ENCODE data around the gene PARN. TPM values are rescaled to one million over a fixed set of nuclear protein-coding genes. Genes with fewer than 3 reads are reported as not detected.
A peak's percentile ranks its signal among the peaks of the same experiment; 100 is the strongest.

PARN gene
- polyA plus RNA-seq, 3 donors, result 18.4 to 24.4 (median 19.1) TPM

GRCh38 chr16:14438256-14438655, 191.8 kb downstream of the PARN start:
- Histone ChIP-seq H3K4me2 (replicated peaks; ENCODE audit: extremely low read depth, low read length, poor library complexity, severe bottlenecking) (no peak overlapping the region), H3K9me3 (replicated peaks in 1 of 2; ENCODE audit: control insufficient read depth in 1 of 2, insufficient read depth in 1 of 2, low read length in 2 of 2) (no peaks in the 10 kb centered on the region), H3K4me1 (ENCODE audit: control insufficient read depth in 1 of 2, insufficient read depth in 2 of 2, low read length in 2 of 2) (no peaks in the 10 kb centered on the region), H3K79me2 (ENCODE audit: insufficient read depth, low read length) (no peaks in the 10 kb centered on the region), H3K36me3 (replicated peaks in 1 of 2; ENCODE audit: control insufficient read depth in 1 of 2, insufficient read depth in 2 of 2, low read length in 2 of 2) (peaks cover 5 to 15% of the 10 kb centered on the region in 2 donors), H3K27ac (ENCODE audit: low read depth in 1 of 2, low read length in 2 of 2) (no peak overlapping the region), H3K9ac (ENCODE audit: insufficient read depth, low read length, poor library complexity, severe bottlenecking) (no peak overlapping the region), H4K20me1 (ENCODE audit: insufficient read depth, low read length) (no peaks in the 10 kb centered on the region), H3K4me3 (replicated peaks in 1 of 3; ENCODE audit: low read depth in 2 of 3, low read length in 3 of 3) (no peak overlapping the region), H3K27me3 (ENCODE audit: control insufficient read depth in 2 of 2, insufficient read depth in 2 of 2, low read length in 2 of 2) (no peaks in the 10 kb centered on the region), H2AFZ (ENCODE audit: insufficient read depth, low read depth, low read length, poor library complexity, severe bottlenecking) (no peak overlapping the region)
- DNase-seq, result no peak
- no peak overlapping the region for H3K4me3 Mint-ChIP-seq
- WGBS (ENCODE audit: insufficient coverage), result no CpG with 5 or more reads among the region's 1 CpG
- H3K27ac Mint-ChIP-seq, result peak overlapping the region in 1 of 7 donors; percentile 49
- intact Hi-C loops (cut with micrococcal nuclease), result no loop called here
- H3K9me3 Mint-ChIP-seq, result peaks cover 0 to 3% (median 0%) of the 10 kb centered on the region in 7 donors
- TF ChIP-seq, protein P1, sequence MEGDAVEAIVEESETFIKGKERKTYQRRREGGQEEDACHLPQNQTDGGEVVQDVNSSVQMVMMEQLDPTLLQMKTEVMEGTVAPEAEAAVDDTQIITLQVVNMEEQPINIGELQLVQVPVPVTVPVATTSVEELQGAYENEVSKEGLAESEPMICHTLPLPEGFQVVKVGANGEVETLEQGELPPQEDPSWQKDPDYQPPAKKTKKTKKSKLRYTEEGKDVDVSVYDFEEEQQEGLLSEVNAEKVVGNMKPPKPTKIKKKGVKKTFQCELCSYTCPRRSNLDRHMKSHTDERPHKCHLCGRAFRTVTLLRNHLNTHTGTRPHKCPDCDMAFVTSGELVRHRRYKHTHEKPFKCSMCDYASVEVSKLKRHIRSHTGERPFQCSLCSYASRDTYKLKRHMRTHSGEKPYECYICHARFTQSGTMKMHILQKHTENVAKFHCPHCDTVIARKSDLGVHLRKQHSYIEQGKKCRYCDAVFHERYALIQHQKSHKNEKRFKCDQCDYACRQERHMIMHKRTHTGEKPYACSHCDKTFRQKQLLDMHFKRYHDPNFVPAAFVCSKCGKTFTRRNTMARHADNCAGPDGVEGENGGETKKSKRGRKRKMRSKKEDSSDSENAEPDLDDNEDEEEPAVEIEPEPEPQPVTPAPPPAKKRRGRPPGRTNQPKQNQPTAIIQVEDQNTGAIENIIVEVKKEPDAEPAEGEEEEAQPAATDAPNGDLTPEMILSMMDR (IDR thresholded peaks at IDR 0.05), result no peak
- H3K4me1 Mint-ChIP-seq, result no peaks in the 10 kb centered on the region
- peaks cover 33 to 37% of the 10 kb centered on the region in 2 donors for H3K36me3 Mint-ChIP-seq
- no peaks in the 10 kb centered on the region for H3K27me3 Mint-ChIP-seq (ENCODE audit: low read depth in 3 of 3)

GRCh38 chr16:14437426-14437825, 192.6 kb downstream of the PARN start:
- peak overlapping the region in 1 of 7 donors; percentile 69 for H3K27ac Mint-ChIP-seq
- peaks cover 5 to 15% of the 10 kb centered on the region in 2 donors for H3K36me3 ChIP-seq (replicated peaks in 1 of 2; ENCODE audit: control insufficient read depth in 1 of 2, insufficient read depth in 2 of 2, low read length in 2 of 2)
- H4K20me1 ChIP-seq (ENCODE audit: insufficient read depth, low read length), result no peaks in the 10 kb centered on the region
- peaks cover 34% of the 10 kb centered on the region in 2 donors for H3K36me3 Mint-ChIP-seq
- no peak for DNase-seq
- no peak overlapping the region for H3K4me3 Mint-ChIP-seq
- no peaks in the 10 kb centered on the region for H3K79me2 ChIP-seq (ENCODE audit: insufficient read depth, low read length)
- no peak overlapping the region for H2AFZ ChIP-seq (ENCODE audit: insufficient read depth, low read depth, low read length, poor library complexity, severe bottlenecking)
- TF ChIP-seq, protein P1 (IDR thresholded peaks at IDR 0.05), result no peak
- no peaks in the 10 kb centered on the region for H3K27me3 ChIP-seq (ENCODE audit: control insufficient read depth in 2 of 2, insufficient read depth in 2 of 2, low read length in 2 of 2)
- no peaks in the 10 kb centered on the region for H3K9me3 ChIP-seq (replicated peaks in 1 of 2; ENCODE audit: control insufficient read depth in 1 of 2, insufficient read depth in 1 of 2, low read length in 2 of 2)
- H3K4me3 ChIP-seq (replicated peaks in 1 of 3; ENCODE audit: low read depth in 2 of 3, low read length in 3 of 3), result no peak overlapping the region
- no peak overlapping the region for H3K4me2 ChIP-seq (replicated peaks; ENCODE audit: extremely low read depth, low read length, poor library complexity, severe bottlenecking)
- H3K9ac ChIP-seq (ENCODE audit: insufficient read depth, low read length, poor library complexity, severe bottlenecking), result no peak overlapping the region
- intact Hi-C loops (cut with micrococcal nuclease), result no loop called here
- no peak overlapping the region for H3K27ac ChIP-seq (ENCODE audit: low read depth in 1 of 2, low read length in 2 of 2)
- no peaks in the 10 kb centered on the region for H3K27me3 Mint-ChIP-seq (ENCODE audit: low read depth in 3 of 3)
- no peaks in the 10 kb centered on the region for H3K4me1 Mint-ChIP-seq
- H3K9me3 Mint-ChIP-seq, result peaks cover 0 to 5% (median 0%) of the 10 kb centered on the region in 7 donors
- 96% methylated on average over 4 of the region's 7 CpGs for WGBS (ENCODE audit: insufficient coverage)
- no peaks in the 10 kb centered on the region for H3K4me1 ChIP-seq (ENCODE audit: control insufficient read depth in 1 of 2, insufficient read depth in 2 of 2, low read length in 2 of 2)

All from CD14-positive monocyte (primary cell).